AG08395 (cell line): ENCODE measurements around the gene ZNF493.
A peak's percentile ranks its signal among the peaks of the same experiment; 100 is the strongest.

Experiments used
- DNase-seq: peaks from one replicate; pipeline ENCODE4 v3.0.0; 2012; ENCODE audit warnings: mixed read lengths, low spot score

Gene ZNF493

DNA sequence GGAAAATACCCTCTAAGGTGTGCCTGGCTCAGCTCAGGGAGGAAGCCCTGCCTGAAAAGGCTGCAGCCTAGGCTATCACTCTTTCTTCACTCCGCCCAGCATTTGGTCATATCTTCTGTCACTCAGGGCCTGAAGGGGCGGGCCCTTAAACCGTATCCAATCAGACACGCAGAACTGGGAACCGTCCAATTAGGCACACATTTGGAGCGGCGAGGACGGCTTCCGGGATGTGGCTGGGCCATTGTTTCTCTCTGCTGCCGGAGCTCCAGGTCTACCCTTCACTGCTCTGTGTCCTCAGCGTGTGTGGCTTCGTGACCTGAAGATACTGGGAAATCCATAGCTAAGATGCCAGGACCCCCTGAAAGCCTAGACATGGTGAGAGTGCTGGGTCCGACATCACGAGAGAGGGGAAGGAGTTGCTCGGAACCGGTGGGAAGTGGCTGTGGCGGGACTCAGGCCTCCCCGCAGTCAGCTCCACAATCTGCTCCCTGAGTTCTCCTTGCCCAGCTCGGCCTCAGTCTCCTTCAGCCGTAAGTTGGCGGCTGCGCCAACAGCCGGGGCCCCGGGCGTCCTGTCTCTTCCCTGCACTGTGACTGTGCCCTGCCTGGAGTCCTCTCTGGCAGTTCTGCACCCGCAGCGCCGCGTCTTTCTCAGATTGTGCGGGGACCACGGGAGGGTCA is at the start of gene ZNF493:
Gene ZNF493, plus strand, starts transcription at position 241 of the 680 bp plus-strand sequence. Its CDS starts 105 bp downstream, at position 346.
- DNase-seq = peak; percentile 90

DNA sequence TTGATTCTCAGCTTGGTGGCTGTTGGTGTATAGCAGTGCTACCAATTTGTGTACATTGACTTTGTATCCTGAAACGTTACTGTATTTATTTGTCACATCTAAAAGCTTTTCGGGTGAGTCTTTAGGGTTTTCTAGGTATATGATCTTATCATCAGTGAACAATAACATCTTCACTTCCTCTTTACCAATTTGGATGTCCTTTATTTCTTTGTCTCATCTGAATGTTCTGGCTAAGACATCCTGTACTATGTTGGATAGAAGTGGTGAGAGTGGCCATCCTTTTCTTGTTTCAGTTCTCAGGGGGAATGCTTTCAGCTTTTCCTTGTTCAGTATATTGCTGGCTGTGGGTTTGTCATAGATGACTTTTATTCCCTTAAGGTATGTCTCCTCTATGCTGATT is 44.1 kb upstream of the ZNF493 start:
- no peak for DNase-seq

DNA sequence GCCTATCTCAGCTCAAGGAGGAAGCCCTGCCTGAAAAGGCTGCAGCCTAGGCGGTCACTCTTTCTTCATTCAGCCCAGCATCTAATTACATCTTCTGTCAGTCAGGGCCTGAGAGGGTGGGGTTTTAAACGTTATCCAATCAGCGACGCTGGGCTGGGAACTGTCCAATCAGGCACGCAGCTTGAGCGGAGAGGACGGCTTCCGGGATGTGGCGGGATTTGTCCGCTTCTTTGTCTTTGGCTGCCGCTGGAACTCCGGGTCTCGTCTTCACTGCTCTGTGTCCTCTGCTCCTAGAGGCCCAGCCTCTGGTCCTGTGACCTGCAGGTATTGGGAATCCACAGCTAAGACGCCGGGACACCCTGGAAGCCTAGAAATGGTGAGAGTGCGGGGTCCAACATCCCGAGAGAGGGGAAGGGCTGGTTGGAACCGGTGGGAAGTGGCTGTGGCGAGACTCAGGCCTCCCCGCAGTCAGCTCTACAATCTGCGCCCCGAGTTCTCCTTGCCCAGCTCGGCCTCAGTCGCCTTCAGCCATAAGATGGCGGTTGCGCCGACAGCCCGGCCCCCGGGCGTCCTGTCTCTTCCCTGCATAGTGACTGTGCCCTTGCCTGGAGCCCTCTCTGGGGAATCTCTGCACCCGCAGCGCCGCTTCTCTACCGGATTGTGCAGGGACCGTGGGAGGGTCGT is 38.0 kb upstream of the ZNF493 start, which contains the start of gene ZNF738:
Gene ZNF738, plus strand, starts transcription at position 233 of the 684 bp plus-strand sequence. Its CDS starts 141 bp downstream, at position 374.
- DNase-seq = peak; percentile 98

DNA sequence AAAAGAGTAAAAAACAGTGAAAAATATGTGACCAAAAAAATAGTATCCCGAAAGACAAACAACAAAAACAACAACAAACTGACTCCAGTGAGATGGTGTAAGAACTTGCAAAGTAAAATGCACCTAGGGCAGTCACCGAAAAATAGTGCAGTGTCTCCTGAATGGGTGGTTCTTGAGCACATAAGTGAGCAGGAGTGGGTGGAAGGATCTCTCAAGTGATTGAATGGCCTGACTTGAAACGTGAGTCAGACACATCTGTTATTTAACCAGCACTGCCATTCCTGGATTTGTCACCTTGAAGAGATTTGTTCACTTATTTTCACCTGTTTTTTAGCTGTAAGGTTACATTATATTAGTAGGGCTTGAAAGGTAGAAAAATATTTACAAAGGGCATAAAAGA is 34.6 kb upstream of the ZNF493 start:
- no peak for DNase-seq

DNA sequence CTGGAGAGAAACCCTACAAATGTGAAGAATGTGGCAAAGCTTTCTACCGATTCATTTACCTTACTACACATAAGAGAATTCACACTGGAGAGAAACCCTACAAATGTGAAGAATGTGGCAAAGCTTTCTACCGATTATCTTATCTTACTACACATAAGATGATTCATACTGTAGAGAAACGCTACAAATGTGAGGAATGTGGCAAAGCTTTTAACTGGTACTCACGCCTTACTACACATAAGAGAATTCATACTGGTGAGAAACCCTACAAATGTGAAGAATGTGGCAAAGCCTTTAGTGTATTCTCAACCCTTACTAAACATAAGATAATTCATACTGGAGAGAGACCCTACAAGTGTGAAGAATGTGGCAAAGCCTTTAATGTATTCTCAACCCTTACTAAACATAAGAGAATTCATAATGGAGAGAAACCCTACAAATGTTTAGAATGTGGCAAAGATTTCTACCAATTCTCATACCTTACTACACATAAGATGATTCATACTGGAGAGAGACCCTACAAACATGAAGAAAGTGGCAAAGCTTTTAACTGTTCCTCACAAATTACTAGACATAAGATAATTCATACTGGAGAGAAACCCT is 12.9 kb upstream of the ZNF493 start:
- DNase-seq = no peak

DNA sequence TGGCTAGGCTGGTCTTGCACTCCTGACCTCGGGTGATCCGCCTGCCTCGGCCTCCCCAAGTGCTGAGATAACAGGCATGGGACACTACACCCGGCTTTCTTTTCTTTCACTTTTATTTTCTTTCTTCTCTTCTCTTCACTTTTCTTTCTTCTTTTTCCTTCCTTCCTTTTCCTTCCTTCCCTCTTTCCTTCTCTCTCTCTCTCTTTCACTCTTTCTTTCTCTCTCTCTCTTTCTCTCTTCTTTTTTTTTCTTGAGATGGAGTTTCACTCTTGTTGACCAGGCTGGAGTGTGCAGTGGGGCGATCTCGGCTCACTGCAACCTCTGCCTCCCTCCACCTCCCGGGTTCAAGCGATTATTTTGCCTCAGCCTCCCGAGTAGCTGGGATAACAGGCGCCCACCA is 812 bp upstream of the ZNF493 start:
- no peak for DNase-seq

DNA sequence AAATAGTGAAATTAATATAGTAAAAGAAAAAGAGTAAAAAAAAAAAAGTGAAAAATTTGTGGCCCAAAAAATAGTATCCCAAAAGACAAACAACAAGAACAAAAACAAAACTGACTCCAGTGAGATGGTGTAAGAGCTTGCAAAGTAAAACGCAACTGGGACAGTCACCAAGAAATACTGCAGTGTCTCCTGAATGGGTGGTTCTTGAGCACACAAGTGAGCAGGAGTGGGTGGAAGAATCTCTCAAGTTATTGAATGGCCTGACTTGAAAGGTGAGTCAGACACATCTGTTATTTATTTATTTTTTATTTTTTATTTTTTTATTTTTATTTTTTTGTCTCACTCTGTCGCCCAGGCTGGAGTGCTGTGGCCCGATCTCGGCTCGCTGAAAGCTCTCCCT is 1.9 kb downstream of the ZNF493 start:
- DNase-seq = no peak

DNA sequence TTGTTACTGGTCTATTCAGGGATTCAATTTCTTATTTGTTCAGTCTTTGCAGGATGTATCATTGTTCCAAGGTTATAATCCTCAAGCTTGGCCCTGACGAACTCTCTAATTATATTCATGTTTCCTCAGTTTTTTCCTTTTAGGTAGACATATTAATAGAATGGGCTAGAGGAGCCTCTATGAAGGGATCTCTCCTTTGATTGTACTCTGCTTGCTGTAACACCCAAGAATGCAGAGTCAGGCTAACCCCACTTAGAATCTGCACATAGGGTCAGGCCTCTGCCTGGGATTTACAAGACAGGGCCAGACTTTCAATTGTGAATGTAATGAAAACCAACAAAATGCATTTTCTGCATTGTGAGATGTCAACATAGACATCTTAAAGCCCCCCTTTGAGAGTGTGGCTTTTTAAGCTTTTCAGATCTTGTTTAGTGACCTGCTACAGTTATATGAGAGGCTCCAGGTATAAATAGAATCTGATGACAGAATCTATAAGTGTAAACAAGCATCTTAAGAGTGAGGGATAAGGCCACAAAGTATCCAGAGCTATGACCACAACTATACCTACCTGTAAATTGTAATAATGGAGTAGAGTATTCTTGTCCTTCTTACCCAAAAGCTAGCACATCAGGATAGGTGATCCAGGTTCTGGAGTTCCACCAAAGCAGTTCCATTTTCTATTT is 5.5 kb downstream of the ZNF493 start:
- DNase-seq = no peak

DNA sequence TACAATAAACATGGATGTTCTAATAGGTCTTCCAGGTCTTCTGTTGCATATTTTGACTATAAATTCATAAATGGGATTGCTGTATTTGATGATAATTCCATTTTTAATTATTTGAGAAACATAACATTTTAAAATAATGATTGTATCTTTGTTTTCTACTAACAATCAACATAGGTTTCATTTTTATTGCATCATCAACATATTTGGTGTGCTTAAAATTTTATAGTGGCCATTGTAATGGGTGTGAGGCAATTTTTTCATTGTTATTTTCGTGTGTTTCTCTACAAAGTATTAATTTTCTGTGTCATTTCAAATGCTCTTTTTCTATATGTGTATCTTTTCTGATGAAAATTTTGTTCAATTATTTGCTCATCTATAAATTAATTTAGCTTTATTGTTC is 13.2 kb downstream of the ZNF493 start:
- no peak for DNase-seq

DNA sequence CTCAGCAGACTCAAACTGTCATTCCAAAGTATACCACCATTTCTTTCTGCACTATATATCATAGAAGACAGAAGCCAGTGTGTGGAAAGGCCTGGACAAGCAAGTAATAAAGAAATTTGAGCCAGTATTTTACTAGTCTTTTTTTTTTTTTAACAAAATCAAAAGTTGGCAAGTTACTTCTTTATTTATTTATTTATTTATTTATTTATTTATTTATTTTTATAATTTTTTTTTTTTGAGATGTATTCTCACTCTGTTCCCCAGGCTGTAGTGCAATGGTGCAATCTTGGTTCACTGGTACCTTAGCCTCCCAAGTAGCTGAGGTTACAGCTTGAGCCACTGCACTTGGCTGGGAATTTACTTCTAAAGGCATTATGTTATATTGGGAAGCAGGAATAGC is 25.3 kb downstream of the ZNF493 start:
- DNase-seq = no peak

DNA sequence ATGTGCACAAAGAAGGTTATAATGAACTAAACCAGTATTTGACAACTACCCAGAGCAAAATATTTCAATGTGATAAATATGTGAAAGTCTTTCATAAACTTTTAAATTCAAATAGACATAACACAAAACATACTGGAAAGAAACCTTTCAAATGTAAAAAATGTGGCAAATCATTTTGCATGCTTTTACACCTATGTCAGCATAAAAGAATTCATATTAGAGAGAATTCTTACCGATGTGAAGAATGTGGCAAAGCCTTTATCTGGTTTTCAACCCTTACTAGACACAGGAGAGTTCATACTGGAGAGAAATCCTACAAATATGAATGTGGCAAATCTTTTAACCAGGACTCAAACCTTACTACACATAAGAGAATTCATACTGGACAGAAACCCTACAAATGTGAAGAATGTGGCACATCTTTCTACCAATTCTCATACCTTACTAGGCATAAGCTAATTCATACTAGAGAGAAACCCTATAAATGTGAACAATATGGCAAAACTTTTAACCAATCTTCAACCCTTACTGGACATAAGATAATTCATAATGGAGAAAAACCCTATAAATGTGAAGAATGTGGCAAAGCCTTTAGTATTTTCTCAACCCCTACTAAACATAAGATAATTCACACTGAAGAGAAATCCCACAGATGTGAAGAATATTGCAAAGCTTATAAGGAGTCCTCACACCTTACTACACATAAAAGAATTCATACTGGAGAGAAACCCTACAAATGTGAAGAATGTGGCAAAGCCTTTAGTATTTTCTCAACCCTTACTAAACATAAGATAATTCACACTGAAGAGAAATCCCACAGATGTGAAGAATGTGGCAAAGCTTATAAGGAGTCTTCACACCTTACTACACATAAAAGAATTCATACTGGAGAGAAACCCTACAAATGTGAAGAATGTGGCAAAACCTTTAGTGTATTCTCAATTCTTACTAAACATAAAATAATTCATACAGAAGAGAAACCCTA is 26.4 kb downstream of the ZNF493 start:
- no peak for DNase-seq

DNA sequence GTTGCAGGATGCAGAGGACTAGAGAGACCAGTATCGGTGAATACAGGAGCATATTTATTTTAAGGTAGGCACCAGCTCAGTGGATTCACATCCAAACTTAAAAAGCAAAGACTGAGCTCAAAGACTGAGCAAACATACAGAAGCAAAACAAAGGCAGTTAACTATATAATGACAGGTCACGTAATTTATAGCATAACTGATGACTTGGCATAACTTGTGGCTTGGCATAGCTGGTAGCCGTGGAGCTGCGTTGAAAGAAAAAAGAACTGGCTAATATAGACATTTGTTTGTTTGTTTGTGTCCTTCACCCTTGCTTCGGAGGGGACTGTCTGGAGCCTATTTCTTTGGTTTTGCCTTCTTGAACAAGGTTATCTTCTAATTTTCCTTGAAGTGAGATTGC is 33.7 kb downstream of the ZNF493 start:
- DNase-seq = no peak

DNA sequence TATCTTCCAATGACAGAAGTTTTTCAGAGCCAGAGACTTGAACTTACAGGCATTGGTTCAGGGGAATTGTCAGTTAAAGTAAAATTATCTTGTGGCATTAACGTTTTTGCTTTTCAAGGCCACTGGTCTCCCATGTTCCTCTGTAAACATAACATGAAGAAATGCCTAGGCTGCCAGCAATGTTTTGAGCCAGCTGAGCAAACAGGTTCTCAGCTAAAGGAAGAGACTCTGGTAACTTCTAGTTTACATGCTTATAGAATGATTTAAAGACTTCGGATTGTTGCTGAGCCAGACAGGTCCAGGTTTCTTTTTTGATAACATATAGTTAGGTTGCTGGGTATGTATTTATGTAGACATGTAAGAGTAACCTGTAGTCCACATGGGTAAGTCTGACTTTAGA is 35.7 kb downstream of the ZNF493 start:
- no peak for DNase-seq

DNA sequence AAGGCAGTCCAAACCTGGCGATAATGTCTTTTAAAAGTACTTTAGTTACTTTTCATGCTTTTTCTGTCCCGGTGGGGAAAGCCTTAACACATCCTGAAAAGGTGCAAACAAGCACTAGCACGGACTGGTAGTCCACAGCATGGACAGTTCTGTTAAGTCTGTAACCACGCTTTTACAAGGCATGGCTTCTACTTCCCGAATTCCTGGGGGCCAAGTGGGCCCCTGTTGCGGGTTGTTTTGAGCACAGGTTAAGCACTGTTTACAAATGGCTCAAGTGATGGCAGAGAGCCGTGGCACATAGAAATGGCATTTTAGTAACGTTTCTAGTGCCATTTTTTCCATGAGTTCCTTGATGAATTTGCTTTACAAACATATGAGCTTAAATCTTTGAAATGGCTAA is 37.6 kb downstream of the ZNF493 start:
- DNase-seq = no peak

DNA sequence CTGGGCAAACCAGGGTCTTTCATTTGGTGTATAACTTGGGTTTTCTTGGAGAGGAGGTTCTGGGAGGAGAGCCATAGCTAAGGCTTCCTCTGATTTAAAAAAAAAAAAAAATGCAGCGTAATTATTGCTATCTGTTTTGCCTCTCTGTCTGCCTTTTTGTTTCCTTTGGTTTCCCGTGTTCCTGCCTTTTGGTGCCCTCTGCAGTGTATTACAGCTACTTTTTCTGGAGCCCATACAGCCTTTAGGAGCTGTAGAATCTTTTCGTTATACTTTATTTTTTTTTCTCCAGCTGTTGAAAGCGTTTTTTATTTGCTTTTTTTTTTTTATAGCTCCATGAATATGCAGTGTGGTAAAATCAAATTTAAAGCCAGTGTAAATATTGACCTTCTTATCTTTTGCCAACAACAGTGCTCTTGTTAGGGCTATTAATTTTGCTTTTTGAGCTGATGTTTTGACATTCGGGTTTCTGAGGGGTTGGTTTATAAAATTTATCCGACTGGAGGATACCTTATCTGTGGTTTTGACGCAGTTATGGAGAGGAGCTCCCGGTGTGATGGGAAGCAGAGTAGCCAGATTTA is 38.1 kb downstream of the ZNF493 start:
- DNase-seq = no peak

DNA sequence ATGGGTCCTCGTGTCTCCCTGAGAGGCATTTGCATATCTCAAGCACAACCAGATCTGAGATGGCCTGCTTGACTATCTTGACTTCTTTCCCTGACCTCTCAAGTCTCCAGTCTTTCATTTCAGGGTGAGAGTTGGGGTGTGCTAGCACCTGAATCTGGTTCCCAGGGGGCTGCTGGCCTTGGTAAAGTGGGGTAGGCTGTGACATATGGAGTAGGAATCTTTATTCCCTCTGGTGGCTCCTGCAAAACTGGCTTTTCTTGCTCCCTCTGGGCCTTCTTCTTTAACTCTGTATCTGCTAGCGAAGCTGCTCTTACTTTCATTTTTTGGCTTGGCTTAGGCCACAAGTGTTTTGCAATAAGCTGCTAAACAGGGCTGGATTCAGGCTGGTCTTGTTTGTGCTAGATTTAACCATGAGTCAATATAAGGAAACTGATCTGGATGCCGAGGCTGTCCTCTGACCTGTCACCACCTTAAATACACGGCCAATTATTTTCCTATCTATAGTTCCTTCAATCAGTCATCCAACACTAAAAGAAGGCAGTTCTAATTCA is 42.3 kb downstream of the ZNF493 start:
- no peak for DNase-seq

DNA sequence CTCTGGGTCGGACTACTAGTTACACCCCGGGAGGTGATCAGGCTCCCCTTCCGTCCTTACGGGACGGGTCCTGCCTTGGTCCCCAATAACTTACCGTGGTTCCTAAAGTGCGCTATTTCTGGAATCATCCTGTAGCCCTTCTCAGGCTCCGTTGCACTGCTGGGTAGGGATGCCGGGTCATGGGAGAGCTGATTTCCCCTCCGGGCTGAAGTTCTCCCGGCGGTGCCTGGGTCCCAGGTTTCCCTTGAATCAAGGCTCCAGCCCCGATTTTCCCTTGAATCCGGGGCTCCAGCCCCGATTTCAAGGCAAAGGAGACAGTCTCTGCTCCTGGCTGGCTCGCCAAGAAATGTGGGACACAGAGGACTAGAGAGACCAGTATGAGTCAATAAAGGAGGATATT is 43.4 kb downstream of the ZNF493 start:
- DNase-seq = no peak

DNA sequence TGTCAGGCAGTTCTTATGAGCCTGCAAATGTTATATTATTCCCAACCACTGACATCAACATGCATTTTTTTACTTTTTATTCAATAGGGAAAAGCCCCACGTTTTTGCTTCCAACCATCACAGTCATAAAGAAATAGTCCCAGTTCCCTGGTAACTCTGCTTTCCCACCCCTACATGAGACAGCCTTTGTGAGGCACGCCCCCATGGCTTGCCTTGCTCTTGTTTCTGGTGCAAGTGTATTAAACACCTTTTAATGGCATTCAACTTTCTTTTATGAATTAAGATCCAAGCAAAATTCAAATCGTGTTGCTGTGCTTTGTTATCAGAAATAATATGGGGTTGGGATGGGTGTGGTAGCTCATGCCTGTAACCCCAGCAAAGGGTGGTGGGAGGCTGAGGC is 54.3 kb downstream of the ZNF493 start:
- DNase-seq = no peak

DNA sequence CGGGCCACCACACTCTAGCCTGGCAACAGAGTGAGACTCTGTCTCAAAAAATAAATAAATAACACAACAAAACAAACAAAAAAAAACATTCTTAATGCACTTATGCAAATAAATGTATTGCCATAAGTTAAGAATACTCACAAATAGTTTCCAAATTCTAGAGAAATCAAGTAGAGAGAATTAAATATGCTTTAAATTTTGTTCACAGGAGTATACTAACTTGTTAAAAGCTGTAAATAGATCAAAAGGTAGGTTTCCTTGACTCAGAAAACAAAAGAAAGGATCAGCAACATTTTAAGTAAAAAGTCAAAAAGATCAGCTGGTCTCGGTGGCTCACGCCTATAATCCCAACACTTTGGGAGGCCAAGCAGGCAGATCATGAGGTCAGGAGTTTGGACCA is 58.0 kb downstream of the ZNF493 start:
- DNase-seq = no peak

DNA sequence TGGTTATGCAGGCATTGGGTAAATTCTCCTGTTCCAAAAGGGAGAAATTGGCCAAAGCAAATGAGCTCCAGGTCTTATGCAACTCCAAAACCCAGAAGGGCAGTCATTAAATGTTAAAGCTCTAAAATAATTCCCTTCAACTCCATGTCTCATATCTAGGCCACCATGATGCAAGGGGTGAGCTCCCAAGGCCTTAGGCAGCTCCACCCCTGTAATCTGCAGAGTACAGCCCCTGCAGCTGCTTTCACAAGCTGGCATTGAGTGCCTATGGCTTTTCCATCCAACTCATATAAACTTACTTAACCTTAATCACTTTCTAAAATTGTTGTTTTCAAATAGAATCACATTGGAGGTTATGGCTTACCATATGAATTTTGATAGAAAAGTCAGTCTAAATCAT is 63.8 kb downstream of the ZNF493 start:
- DNase-seq = no peak

DNA sequence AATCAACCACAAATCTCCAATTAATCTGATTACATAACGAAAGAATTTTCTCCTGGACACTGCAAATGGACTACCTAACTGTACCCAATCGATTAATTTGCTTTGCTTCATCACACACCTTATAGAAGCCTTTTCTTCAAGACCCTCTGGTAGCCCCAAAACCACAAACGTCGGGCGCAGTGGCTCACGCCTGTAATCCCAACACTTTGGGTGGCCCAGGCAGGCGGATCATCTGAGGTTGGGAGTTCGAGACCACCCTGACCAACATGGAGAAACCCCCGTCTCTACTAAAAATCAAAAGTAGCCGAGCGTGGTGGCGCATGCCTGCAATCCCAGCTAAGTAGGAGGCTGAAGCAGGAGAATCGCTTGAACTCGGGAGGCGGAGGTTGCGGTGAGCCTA is 65.6 kb downstream of the ZNF493 start:
- no peak for DNase-seq
